Tibial nerve (tissue), 4 donors: ENCODE measurements around the gene CD70. TPM values are rescaled to one million over a fixed set of nuclear protein-coding genes. Genes with fewer than 3 reads are reported as not detected.

ENCODE experiments used
- DNase-seq, 2 donors: peaks; one replicate each; pipeline ENCODE4 v3.0.0-alpha.2; 2019; ENCODE audit warnings: low spot score in 2 of 2
- H3K27ac ChIP-seq, 4 donors: fragments of 200-600 bp; sonication (generic) in 3 of 4; one replicate each; pipeline ENCODE4 v1.5.1; 2017 to 2019; ENCODE audit warnings: mild to moderate bottlenecking in 1 of 4
- H3K27me3 ChIP-seq, 2 donors: fragments of 200-600 bp; sonication (generic) in 1 of 2; one replicate each; pipeline versions ENCODE4 v1.5.1 to v1.6.0; 2017 to 2019
- H3K36me3 ChIP-seq, 3 donors: fragments of 200-600 bp; sonication (generic); one replicate each; pipeline ENCODE4 v1.5.1; 2018 to 2019
- H3K4me1 ChIP-seq, 4 donors: fragments of 200-600 bp; sonication (generic) in 3 of 4; one replicate each; pipeline ENCODE4 v1.5.1; 2017 to 2019
- H3K4me3 ChIP-seq, 4 donors: fragments of 200-600 bp; sonication (generic) in 3 of 4; one replicate each; pipeline ENCODE4 v1.5.1; 2017 to 2019; ENCODE audit warnings: mild to moderate bottlenecking in 1 of 4, moderate library complexity in 1 of 4
- H3K9me3 ChIP-seq, 4 donors: fragments of 200-600 bp; sonication (generic) in 3 of 4; one replicate each; pipeline ENCODE4 v1.5.1; 2017 to 2019
- CTCF ChIP-seq, 5 experiments: fragments of 200-600 bp in 3 of 5; fragments of 450-650 bp in 2 of 5; sonication (generic) in 3 of 5; IDR thresholded peaks; one replicate each; pipeline ENCODE4 v1.5.1; 2016 to 2019; ENCODE audit warnings: antibody characterized with exemption in 5 of 5, mild to moderate bottlenecking in 3 of 5, moderate library complexity in 2 of 5
- EP300 ChIP-seq, 2 donors: sonication (generic); formaldehyde crosslinking; IDR thresholded peaks; one replicate each; pipeline ENCODE4 v1.6.1; 2017; ENCODE audit warnings: antibody characterized with exemption in 2 of 2, mild to moderate bottlenecking in 1 of 2
- POLR2A ChIP-seq, 2 donors: fragments of 450-650 bp; IDR thresholded peaks; one replicate each; pipeline ENCODE4 v1.6.1; 2017; ENCODE audit warnings: antibody characterized with exemption in 2 of 2, mild to moderate bottlenecking in 2 of 2, moderate library complexity in 2 of 2
- WGBS, 2 donors: methylation state at CpG; one replicate each; pipeline ENCODE4 v1.1.5; 2018; 5-methylcytosine and 5-hydroxymethylcytosine counted together
- total RNA-seq, 4 donors: library from RNA; depleted of rRNA; stranded (reverse); fragments of >200 nt; gene quantifications; one replicate each; pipeline ENCODE4 v1.1.0, GENCODE V29; 2016

CD70 gene
- total RNA-seq, 4 donors from 2014 or later: 0.87 TPM; not detected in 3

GRCh38 chr19:6590258-6590826 is 608 bp downstream of the CD70 start:
- Histone ChIP-seq H3K4me3 (peak overlapping the region in 2 of 4 donors; percentile 27 to 41), H3K9me3 (no peaks in the 10 kb centered on the region), H3K4me1 (peaks cover 0 to 39% (median 3%) of the 10 kb centered on the region in 4 donors), H3K27ac (peak overlapping the region in 1 of 4 donors; percentile 38), H3K36me3 (no peaks in the 10 kb centered on the region), H3K27me3 (peaks cover 0 to 82% of the 10 kb centered on the region in 2 donors)
- WGBS, 2 donors: 0 to 1% methylated on average over 31 of the region's 31 CpGs
- no peak for DNase-seq
- TF ChIP-seq EP300 (IDR thresholded peaks at IDR 0.05): no peak
- no peak for TF ChIP-seq CTCF (IDR thresholded peaks at IDR 0.05)
- no peak for TF ChIP-seq POLR2A (IDR thresholded peaks at IDR 0.05)

GRCh38 chr19:6589711-6590257 is 1.2 kb downstream of the CD70 start:
- Histone ChIP-seq H3K36me3 (no peaks in the 10 kb centered on the region), H3K27me3 (peaks cover 0 to 87% of the 10 kb centered on the region in 2 donors), H3K27ac (peak overlapping the region in 1 of 4 donors; percentile 38), H3K9me3 (no peaks in the 10 kb centered on the region), H3K4me3 (peak overlapping the region in 1 of 4 donors; percentile 41), H3K4me1 (peaks cover 0 to 39% (median 3%) of the 10 kb centered on the region in 4 donors)
- DNase-seq: no peak
- 3 to 4% methylated on average over 16 of the region's 16 CpGs for WGBS, 2 donors
- TF ChIP-seq EP300 (IDR thresholded peaks at IDR 0.05) (no peak), CTCF (IDR thresholded peaks at IDR 0.05) (no peak), POLR2A (IDR thresholded peaks at IDR 0.05) (no peak)

GRCh38 chr19:6588508-6589345 is 2.2 kb downstream of the CD70 start:
- H3K36me3 ChIP-seq: no peaks in the 10 kb centered on the region
- H3K27me3 ChIP-seq: peaks cover 0 to 91% of the 10 kb centered on the region in 2 donors
- no peaks in the 10 kb centered on the region for H3K9me3 ChIP-seq
- no peak for TF ChIP-seq EP300 (IDR thresholded peaks at IDR 0.05)
- no peak for TF ChIP-seq POLR2A (IDR thresholded peaks at IDR 0.05)
- TF ChIP-seq CTCF (IDR thresholded peaks at IDR 0.05): no peak
- WGBS, 2 donors: 7 to 9% methylated on average over 20 of the region's 20 CpGs
- H3K4me1 ChIP-seq: peaks cover 0 to 39% (median 3%) of the 10 kb centered on the region in 4 donors
- DNase-seq: no peak
- no peak overlapping the region for H3K27ac ChIP-seq
- H3K4me3 ChIP-seq: no peak overlapping the region

- H3K4me1 ChIP-seq: peaks cover 0 to 39% (median 3%) of the 10 kb centered on the region in 4 donors
- DNase-seq: no peak
Observed at GRCh38 chr19:6587998-6588507, 2.9 kb downstream of the CD70 start.

More at GRCh38 chr19:6587998-6588507, 2.9 kb downstream of the CD70 start:
- Histone ChIP-seq H3K9me3 (no peaks in the 10 kb centered on the region), H3K36me3 (no peaks in the 10 kb centered on the region), H3K27ac (no peak overlapping the region), H3K4me3 (no peak overlapping the region), H3K27me3 (peaks cover 0 to 88% of the 10 kb centered on the region in 2 donors)
- no peak for TF ChIP-seq EP300 (IDR thresholded peaks at IDR 0.05)
- no peak for TF ChIP-seq POLR2A (IDR thresholded peaks at IDR 0.05)
- no peak for TF ChIP-seq CTCF (IDR thresholded peaks at IDR 0.05)
- 16 to 28% methylated on average over 9 of the region's 9 CpGs for WGBS, 2 donors
